T-helper 2 cell (primary cell): ENCODE results near the gene OR10A5.
"Not testable (repeated sequence)": the region's sequence is repeated elsewhere in the genome, so short reads cannot be mapped to it uniquely, and the experiment has no call there.

ENCODE experiments used
- DNase-seq, 5 experiments: peaks; one replicate each; pipeline versions ENCODE4 v3.0.0 to v3.0.0-alpha.2; 2012 to 2022
- total RNA-seq, 2 donors: gene quantifications; one replicate each; lab custom pipeline; 2026; lab: John Stamatoyannopoulos, UW

OR10A5 gene, protein sequence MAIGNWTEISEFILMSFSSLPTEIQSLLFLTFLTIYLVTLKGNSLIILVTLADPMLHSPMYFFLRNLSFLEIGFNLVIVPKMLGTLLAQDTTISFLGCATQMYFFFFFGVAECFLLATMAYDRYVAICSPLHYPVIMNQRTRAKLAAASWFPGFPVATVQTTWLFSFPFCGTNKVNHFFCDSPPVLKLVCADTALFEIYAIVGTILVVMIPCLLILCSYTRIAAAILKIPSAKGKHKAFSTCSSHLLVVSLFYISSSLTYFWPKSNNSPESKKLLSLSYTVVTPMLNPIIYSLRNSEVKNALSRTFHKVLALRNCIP
- 0 reads per million in 2 donors for total RNA-seq

DNA sequence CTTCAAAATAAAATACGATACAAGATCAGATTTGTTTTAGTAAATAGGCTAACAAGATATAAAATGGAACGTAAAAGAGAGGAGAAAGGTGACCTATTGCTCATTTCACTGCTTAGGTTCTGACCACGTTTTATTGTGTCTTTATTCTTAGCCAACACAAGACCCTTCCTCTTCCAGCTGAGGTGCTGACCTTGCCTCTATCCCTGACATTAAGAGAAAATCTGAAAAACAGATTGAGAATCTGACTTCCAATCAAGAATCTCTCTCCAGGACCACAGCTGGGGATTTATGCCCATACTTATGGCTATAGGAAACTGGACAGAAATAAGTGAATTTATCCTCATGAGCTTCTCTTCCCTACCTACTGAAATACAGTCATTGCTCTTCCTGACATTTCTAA is at the start of gene OR10A5:
Gene OR10A5, plus strand, starts transcription at position 301 of the 400 bp plus-strand sequence. Its CDS starts 0 bp downstream, at position 301.
- DNase-seq: no peak

DNA sequence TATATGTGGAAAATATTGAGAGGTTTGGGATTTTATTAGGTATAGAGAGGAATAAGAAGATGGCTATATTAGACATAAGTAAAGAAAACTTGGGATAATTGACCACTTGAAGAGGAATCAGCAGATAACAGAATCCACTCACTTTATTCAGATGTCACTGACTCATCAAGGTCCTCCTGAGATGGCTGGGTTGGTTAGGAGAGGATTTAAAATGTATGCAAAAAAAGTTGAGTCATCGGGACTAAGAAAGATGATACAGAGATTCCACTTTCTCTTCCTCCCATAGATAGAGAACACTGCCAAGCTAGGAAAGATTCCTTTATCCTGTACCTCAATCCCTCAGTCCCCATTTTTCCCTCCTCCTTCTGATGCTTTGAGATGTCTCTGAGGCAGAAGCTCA is 46.1 kb upstream of the OR10A5 start, which contains the start of gene OR6A2:
Gene OR6A2, minus strand, starts transcription at position 288 of the 400 bp plus-strand sequence. CDS start 3,981 bp downstream, outside the sequence.
- no peak for DNase-seq

DNA sequence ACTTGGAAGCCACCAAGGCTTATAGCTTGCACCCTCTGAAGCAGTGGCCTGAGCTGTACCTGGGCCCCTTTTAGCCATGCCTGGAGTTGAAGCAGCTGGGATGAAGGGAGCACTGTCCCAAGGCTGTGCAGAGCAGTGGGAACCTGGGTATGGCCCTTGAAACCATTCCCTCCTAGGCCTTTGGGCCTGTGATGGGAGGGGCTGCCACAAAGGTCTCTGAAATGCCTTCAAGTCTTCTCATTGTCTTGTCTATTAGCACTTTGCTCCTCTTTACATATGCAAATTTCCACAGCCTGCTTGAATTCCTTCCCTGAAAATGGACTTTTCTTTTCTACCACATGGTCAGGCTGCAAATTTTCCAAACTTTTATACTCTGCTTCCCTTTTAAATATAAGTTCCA is 44.4 kb upstream of the OR10A5 start:
- not testable (repeated sequence) for DNase-seq

DNA sequence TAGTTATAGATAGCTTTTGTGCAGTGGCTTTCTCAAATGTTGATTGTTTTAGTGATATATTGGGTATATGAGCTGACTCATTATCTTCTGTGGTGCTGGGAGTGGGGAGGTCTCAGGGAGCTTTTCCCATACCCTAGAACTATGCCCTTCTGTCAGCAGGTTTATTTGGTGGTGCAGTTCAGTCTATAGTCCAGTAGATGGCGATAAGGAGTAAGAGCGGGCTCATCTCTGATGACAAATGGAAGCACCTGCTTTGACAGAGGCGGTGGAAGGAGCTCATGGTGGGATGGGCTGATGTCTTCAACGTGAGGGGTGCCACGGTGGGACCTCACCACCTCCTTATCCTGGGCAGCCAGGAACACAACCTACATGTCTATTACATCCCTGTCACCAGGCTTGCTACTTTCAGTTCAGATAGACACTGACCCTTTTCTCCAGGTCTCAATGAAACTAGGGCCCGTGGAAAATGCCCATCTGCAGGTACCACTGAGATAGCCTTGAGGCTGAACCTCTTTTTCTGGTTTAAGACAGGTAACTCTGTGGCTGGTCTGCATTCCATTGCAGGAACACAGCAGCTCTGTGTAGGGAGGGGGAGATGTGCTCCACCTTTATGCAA is 33.0 kb upstream of the OR10A5 start:
- DNase-seq: peak in 2 of 5 experiments; percentile 21 to 50

DNA sequence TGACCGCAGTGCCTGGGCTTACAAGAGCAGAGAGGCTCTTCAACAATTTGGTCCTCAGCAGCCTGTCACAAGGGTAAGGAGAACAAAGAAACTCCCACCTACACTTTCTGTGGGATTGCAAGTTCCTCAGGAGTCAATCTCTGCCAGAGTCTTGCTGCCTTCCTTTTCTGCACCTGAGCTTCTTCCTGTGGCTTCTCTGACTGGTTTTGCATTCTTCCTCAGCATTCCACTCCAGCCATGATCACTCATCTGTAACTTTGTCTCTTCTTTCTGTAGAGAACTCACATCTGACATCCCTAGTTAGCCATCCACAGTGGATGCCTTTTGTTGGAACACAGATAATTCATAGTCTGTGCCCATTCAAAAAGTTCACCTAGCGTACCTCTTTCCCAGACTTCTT is 31.8 kb upstream of the OR10A5 start:
- no peak for DNase-seq

DNA sequence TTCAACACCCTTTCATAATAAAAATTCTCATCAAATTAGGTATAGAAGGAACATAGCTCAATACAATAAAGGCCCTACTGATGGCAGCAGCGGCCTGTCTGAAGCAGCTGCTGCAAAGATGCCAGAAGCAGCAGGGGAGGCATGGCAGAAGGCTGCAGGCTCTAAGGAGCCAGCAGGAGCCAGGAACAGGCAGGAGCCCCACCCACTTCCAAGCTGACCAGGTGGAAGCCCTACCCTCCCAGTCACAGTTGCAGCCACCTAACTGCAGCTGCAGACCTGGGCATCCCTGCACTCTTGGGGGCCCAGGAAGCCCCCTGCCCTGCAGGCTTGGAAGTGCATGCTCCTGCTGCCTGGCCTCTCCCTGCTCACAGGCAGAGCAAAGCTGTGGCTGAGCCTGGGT is 27.8 kb upstream of the OR10A5 start:
- no peak for DNase-seq

DNA sequence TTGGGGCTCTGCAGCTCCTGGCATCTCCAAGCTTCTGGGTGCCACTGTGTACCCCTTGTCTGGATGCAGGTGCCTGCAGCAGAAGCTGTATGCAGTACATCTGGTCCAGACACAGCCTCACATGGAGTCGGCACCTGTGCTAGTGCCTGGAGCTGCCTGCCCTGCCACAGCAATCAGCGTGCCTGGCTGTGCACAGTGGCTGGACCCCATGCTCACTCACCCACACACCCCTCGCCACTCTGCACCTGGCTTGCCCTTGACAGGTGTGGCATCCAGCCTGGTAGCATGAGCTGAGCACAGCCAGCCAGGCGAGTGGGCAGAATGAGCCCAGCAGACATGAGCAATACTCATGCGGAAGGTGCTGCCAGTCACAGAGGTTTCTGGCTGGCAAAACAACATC is 26.5 kb upstream of the OR10A5 start:
- DNase-seq: no peak

DNA sequence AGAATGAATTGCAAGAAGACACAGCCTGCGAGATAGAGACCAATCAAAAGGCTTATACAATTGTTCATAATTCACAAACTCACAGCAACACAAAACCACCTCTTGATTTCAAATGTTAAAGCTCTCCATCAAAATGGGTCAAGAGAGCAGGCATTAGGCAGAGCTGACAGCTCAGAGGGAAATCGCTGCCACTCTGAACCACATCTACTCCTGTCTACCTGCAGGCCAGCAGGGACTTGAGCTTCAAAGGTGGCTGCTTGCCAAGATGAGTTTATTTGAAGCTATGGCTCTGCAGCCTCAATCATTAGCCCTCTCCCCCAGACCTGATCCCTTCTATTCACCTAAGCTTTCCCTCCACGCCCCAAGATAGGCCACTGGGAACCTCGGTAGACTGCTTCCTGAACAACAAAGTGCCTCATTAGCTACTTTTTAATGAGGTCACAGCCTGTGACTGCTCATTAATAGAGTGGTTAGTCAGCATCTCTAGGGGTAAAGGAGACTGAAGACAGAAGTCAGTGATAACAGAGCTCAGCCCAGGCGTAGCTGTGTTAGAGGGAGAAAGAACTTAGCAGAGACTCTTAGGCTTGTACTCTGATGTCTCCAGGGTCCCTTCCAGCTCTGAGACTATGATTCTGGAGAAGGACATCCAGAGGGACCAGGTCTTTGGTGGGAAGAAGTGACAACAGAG is 21.2 kb upstream of the OR10A5 start:
- no peak for DNase-seq

DNA sequence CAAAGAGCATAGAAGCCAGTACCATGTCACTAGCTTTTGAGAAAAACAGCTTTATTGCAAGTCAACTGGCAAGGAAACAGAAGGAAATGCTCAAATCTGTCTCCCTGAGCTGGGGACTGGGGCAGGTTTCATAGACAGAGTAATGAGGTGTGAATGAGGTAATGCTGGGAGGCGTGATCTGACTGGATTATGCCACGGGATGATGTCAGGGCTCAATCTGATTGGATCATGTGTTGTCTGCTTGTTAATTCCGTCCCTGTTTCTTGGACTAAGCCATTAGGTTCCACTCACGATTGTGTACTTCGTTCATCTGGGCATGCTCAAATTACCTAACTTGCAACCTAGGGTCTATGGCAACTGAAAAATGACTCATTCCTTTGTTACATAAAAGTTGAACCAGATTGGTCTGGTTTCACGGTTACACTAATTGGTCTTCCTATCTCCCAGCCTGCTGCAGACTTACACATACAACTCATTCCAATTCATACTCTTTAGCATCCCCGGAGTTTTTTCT is 20.2 kb upstream of the OR10A5 start:
- no peak for DNase-seq

DNA sequence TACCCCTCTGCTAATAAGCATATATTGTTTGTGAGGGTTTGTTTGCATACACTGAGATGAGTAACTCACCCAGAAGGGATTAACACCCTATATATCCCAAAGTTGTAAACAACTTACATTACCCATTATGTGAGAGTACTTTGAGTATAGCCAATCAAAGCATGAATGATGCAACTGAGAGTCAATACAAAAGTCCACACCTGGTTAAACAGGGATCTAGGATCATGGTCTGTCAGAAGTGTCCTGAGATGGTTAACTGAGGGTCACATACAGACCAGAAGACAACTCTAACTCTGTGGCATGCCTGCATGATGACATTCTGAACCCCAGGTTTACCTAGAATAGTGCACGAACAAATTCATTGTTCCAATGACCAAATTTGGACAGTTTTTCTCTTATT is 17.4 kb upstream of the OR10A5 start:
- DNase-seq: no peak

DNA sequence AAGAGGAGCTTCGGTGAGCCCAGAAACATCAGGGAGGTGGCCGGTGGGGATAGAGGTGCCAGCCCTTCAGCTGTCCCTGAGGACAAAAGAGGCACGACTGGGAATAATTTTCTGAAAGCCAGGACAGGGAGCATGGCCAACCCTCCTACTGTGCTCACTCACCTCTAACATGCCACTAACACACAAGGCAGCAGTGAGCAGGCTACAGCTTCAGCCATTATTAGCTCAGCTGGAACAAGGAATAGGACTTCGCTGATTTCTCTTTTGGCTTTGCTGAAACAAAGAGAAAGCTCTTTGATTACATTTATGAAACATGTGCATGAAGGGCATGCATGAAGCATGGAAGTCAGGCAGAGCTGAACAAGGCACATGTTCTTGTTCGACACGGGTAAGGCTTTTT is 12.1 kb upstream of the OR10A5 start:
- no peak for DNase-seq

DNA sequence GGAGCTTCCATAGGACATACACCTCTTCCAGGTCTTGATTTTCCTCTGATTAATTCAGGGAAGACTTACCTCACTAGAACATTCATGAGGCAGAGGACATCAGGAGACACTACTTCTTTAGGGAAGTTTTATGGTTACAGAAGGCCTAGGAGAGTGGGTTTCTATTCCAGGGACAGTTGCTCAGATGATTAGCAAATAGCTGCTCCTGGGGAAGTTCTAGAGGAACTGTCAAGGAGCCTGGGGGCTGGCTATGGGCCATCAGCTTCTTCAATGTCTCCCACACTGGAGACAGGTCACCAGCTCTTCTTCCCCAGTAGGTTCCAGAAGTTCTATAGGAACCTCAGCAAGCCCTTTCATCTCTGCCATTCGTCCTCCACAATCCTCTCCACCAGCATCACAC is 11.5 kb upstream of the OR10A5 start:
- DNase-seq: no peak

DNA sequence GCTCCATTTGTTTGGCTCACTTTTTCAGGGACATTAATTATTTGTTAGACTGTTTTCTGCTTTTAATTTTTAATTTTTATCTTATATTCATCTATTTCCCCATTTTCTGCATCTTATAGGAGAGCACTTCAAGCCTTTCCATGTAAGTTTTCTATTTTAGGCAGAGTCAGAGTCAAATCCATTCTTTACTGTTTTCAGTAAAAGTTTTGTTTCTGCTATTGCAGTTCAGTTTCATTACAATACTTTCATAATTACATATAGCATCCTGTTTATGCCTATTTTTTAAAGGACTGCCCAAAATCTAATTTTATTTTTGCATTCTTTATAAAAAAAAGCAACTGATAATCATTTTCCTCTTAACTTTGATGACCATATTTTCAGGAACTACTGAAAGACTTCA is 3.8 kb upstream of the OR10A5 start:
- peak in 1 of 5 experiments; percentile 5 for DNase-seq

DNA sequence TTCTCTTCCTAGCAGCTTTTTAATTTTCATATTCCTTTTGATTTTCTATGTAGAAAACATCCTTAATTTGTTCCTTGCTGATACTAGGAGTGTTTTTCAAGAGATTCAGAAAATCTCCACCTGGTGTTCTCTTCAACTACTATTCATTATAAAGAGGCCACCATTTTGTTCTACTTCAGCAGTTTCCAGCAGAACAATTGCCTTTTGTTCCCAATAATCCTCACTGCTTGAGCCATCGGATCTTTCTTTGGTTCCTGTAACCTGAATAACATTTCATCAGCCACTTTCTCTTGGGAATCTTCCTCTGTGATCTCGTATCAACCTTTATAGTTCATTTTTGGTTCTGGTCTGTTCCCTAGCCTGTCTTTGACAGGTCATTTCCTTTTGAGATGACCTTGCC is 1.8 kb upstream of the OR10A5 start:
- DNase-seq: no peak

DNA sequence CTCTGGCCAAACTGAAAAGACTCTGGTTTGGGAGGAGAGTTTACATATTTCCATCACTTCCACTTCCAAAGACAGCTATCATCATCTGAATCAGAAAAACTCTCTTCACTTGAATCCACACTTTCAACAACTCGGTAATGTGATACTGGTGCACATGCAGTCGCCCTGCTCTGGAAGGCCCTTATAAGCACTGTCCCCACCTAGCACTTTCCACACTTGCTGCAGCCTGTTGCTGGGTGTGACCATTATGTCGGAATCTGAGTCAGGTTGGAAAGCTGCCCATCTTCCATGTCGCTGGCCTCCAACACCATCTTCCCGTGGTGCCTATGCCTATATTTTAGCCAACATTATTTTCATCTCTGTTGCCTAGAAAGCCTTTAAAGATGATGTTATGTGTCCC is 1.1 kb upstream of the OR10A5 start:
- DNase-seq: no peak

DNA sequence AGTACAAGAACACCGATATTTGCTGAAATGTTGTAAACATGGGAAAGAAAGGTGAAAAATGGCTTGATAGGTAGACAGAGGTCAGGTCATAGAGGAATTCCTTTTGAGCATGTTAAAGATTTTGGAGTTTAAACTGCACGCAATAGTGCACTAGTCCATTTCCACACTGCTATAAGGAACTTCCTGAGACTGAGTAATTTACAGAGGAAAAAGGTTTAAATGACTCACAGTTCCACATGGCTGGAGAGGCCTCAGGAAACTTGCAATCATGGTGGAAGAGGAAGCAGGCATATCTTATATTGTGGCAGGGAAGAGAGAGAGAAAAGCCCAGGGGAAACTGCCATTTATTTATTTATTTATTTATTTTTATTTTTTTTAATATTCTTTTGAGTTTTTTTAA is 5.0 kb downstream of the OR10A5 start:
- DNase-seq: no peak

DNA sequence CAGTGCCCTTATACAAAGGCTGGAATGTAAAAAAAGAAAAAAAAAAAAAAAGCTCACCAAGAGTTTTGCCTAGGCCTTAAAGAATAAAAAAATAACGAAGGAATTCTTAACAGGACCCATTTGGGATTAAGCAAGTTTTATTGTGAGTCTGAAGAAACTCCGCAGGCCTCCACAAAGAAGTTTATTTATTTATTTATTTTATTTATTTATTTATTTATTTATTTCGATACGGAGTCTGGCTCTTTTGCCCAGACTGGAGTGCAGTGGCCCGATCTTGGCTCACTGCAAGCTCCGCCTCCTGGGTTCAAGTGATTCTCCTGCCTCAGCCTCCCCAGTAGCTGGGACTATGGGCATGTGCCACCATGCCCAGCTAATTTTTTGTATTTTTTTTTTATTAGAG is 9.3 kb downstream of the OR10A5 start:
- DNase-seq: not testable (repeated sequence)

DNA sequence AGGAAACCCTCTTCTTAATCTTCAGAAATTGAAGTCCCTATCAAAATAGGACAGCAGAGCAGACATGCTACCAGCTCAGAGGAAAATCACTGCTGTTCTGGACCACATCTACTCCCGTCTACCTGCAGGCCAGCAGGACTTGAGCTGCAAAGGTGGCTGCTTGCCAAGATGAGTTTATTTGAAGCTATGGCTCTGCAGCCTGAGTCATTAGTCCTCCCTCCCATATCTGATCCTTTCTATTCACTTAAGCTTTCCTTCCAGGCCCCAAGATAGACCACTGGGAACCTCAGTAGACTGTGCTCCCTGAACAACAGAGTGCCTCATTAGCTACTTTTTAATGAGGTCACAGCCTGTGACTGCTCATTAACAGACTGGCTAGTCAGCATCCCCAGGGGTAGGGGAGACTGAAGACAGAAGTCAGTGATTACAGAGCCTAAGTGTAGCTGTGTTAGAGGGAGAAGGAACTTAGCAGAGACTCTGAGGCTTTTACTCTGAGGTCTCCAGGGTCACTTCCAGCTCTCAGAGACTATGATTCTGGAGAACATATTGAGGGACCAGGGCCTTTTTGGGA is 10.6 kb downstream of the OR10A5 start:
- no peak for DNase-seq

DNA sequence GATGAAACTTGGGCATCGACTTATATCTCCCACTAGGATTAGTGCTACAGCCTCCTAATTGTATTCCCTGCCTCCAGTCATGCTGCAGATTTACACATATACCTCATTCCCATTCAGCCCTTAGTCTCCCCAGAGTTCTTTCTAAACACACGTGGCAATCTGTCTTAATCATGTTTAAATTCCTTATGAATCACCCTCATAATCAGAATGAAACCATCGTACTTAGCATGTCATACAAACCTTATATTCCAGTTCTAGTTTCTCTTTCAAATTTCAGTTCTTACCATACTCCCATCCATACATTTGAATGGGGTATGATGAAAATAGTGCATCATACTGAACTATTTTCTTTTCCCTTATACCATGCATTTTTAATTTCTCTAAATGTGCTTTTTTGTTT is 11.4 kb downstream of the OR10A5 start:
- peak in 1 of 5 experiments; percentile 52 for DNase-seq

DNA sequence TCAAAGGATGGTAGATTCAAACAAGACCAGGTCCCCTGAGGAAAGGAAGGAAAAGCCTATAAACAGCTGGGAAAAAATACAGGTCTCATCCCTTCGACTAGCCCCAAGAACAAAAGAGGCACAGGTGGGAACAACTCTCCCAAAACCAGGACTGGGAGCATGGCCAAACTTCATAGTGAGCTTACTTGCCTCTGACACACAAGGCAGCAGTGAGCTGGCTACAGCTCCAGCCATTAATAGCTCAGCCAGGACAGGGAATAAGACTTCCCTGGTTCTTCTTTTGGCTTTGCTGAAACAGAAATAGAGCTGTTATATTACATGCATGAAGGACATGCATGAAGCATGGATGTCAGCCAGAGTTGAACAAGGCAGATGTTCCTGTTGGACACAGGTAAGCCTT is 17.5 kb downstream of the OR10A5 start, which contains the start of gene OR10A2:
Gene OR10A2, plus strand, starts transcription at position 97 of the 400 bp plus-strand sequence. CDS start 6,698 bp downstream, outside the sequence.
- DNase-seq: no peak

DNA sequence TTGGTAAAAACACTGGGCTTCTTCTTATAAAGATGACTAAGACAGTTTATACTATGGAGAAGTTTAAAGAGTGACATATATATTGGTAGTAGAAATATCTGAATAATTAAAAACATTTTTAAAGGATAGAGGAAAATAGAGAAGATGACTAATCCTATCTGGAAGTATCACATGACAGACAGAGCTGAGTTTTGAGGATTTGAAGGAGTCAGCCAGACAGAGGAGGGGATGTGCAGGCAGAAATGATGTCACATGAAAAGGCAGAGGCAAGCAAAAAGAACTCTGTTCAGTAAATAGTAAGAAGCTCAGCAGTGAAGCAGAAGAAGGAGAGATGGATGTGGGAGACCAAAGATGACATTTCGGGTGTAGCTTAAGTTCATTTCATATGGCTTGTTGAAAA is 19.0 kb downstream of the OR10A5 start:
- DNase-seq: no peak

DNA sequence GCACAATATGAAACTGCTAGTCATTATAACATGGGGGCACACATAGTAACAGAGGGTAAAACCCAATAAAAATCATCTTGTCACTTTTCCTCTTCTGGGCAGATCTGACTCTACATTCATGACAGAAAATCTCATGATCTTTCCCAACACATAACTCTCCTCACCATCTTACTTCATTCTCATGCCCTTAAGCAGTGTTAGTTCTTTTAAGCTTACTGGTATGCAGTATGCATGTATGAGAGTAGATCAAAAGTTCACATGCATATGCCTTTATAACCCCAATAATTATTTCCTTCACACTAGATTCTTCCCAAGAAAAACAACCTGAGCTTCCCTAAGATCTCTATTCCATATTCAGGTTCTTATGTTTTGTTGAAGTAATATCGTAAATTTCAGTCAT is 25.8 kb downstream of the OR10A5 start:
- DNase-seq: no peak

DNA sequence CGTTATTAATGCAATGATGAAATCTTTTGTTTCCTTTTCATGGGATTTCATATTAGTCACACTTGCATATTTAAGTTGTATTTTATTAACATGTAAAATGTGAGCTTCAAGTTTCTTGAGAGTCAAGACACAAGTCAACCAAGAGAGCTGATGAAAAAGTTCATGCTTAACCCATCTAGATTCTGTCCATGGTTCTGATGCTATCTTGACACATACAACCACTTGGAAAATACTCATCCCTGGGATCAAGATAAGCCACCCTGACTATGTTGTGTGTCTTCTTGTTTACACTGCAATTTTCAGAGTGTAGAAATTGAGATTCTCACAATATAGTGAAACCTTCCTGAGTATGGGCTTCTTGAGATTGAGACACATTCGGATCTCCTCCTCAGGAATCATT is 30.3 kb downstream of the OR10A5 start:
- no peak for DNase-seq
